Ovary (tissue), 9 donors: ENCODE results near the gene SMIM44. TPM values are rescaled to one million over a fixed set of nuclear protein-coding genes. Genes with fewer than 3 reads are reported as not detected.

Source experiments
- DNase-seq, 5 donors: peaks; one replicate each; pipeline ENCODE4 v3.0.0-alpha.2; 2019 to 2020
- H3K27ac ChIP-seq, 2 donors: fragments of 200-600 bp; one replicate each; pipeline versions ENCODE4 v1.5.1 to v1.8.0; 2019 to 2022
- H3K27me3 ChIP-seq: fragments of 200-600 bp; one replicate; pipeline ENCODE4 v1.8.0; 2022
- H3K36me3 ChIP-seq: fragments of 200-600 bp; sonication (generic); one replicate; pipeline ENCODE4 v1.5.1; 2019
- H3K4me1 ChIP-seq: one replicate; pipeline ENCODE4 v1.8.1; 2013; ENCODE audit warnings: mild to moderate bottlenecking, moderate library complexity; ENCODE audit not compliant: insufficient read depth
- H3K4me3 ChIP-seq: fragments of 200-600 bp; sonication (generic); one replicate; pipeline ENCODE4 v1.5.1; 2017
- H3K9me3 ChIP-seq, 2 donors: fragments of 200-600 bp in 1 of 2; sonication (generic) in 1 of 2; one replicate each; pipeline versions ENCODE4 v1.5.1 to v1.8.1; 2013 to 2019; ENCODE audit warnings: mild to moderate bottlenecking in 1 of 2, moderate library complexity in 1 of 2
- EP300 ChIP-seq: sonication (generic); formaldehyde crosslinking; IDR thresholded peaks from one replicate; pipeline ENCODE4 v1.6.1; 2017; ENCODE audit warnings: antibody characterized with exemption
- POLR2A ChIP-seq: fragments of 450-650 bp; IDR thresholded peaks from one replicate; pipeline ENCODE4 v1.6.1; 2017; ENCODE audit warnings: antibody characterized with exemption, mild to moderate bottlenecking, moderate library complexity
- WGBS, 3 donors: extraction: QIAGEN DNeasy Blood & Tissue Kit in 1 of 3; methylation state at CpG; one replicate each; pipeline versions ENCODE4 v1.1.5 to v1.1.7; 2013 to 2017; 5-methylcytosine and 5-hydroxymethylcytosine counted together
- intact Hi-C, 4 donors: fragments of 100-400 bp; cut with DNase I; formaldehyde crosslinking; loops; one replicate each; pipeline versions ENCODE4 v1.11.0 to v1.15.1; 2022 to 2023
- polyA plus RNA-seq, 2 donors: library from polyadenylated mRNA; stranded (reverse); fragments of 200-250 nt in 1 of 2; fragments of 350-450 nt in 1 of 2; fragmentation: Illumina TruSeq in 1 of 2; extraction: RNeasy Lipid Tissue Mini Kit (QIAGEN cat#74804) in 1 of 2; gene quantifications; one replicate each; pipeline ENCODE4 v1.2.3, GENCODE V29; 2013 to 2014
- total RNA-seq, 7 donors: library from RNA; depleted of rRNA in 2 of 7; stranded (reverse); fragments of >200 nt in 2 of 7; fragmentation: NEBNext Ultra II Directional in 3 of 7; extraction: Animal tissue kit (Norgen Biotek cat#: 25700) in 3 of 7; gene quantifications; one replicate each; pipeline versions ENCODE4 v1.1.0 to v1.2.4, GENCODE V29; 2016 to 2023
- TF ChIP-seq, protein P1 (sequence below), 3 donors: fragments of 450-650 bp in 2 of 3; fragments of 200-600 bp in 1 of 3; IDR thresholded peaks; one replicate each; pipeline versions ENCODE4 v1.5.1 to v1.8.0; 2016 to 2022; ENCODE audit warnings: antibody characterized with exemption in 3 of 3, mild to moderate bottlenecking in 1 of 3
- donor health status: DM: no; HTN: no; CAD: no; lungs with moderate emphysema.
- donor health status: DM: no; HTN: no; CAD: no.
- donor health status: Bipolar disorder and iron deficiency.
- donor health status: DM: yes; HTN: yes; CAD: no.
- donor health status: DM: no; HTN: no; CAD: no.
- donor health status: DM: yes; HTN: yes; CAD: no.

The SMIM44 gene
- total and polyA plus RNA-seq, 9 donors: 0.92 TPM; not detected in 8

- intact Hi-C loops: no loop called here
Measured at GRCh38 chr19:3515891-3516422, 32.7 kb upstream of the SMIM44 start.

DNA sequence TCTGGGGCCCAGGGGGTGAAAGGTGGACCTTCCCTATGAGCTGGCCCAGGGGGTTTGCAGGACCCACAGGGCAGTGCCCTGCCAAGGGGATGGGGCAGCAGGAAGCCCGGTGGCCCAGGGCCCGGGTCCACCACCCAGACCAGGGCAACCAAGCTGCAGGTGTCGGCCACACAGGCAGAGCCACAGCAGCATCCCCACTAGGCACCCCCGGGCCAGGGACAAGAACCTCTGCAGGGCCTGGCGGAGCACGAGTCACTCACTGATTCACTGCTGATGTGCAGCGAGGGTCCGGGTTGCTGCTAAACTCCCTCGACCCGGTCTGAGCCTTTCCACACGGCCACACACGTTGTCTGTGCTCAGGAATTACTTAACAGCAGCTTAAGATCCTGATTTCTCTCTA lies 31.7 kb upstream of the SMIM44 start:
- intact Hi-C loops: no loop called here
- peaks cover 7% of the 10 kb centered on the region for H3K4me1 ChIP-seq
- 75 to 76% (median 76%) methylated on average over 8 to 12 of the region's 12 CpGs for WGBS, 3 donors

More at GRCh38 chr19:3515891-3516422, 32.7 kb upstream of the SMIM44 start:
- TF ChIP-seq EP300: no peak
- TF ChIP-seq POLR2A: no peak
- TF ChIP-seq, protein P1, sequence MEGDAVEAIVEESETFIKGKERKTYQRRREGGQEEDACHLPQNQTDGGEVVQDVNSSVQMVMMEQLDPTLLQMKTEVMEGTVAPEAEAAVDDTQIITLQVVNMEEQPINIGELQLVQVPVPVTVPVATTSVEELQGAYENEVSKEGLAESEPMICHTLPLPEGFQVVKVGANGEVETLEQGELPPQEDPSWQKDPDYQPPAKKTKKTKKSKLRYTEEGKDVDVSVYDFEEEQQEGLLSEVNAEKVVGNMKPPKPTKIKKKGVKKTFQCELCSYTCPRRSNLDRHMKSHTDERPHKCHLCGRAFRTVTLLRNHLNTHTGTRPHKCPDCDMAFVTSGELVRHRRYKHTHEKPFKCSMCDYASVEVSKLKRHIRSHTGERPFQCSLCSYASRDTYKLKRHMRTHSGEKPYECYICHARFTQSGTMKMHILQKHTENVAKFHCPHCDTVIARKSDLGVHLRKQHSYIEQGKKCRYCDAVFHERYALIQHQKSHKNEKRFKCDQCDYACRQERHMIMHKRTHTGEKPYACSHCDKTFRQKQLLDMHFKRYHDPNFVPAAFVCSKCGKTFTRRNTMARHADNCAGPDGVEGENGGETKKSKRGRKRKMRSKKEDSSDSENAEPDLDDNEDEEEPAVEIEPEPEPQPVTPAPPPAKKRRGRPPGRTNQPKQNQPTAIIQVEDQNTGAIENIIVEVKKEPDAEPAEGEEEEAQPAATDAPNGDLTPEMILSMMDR (IDR thresholded peaks at IDR 0.05): no peak
- H3K9me3 ChIP-seq: no peaks in the 10 kb centered on the region
- DNase-seq: no peak
- H3K4me3 ChIP-seq: no peak overlapping the region
- WGBS, 3 donors: 21 to 29% (median 23%) methylated on average over 12 to 15 of the region's 15 CpGs
- peaks cover 7% of the 10 kb centered on the region for H3K4me1 ChIP-seq
- H3K36me3 ChIP-seq: no peaks in the 10 kb centered on the region
- no peaks in the 10 kb centered on the region for H3K27me3 ChIP-seq
- no peak overlapping the region for H3K27ac ChIP-seq

GRCh38 chr19:3513229-3514140 lies 30.2 kb upstream of the SMIM44 start:
- Histone ChIP-seq H3K27me3 (no peaks in the 10 kb centered on the region), H3K9me3 (no peaks in the 10 kb centered on the region), H3K4me1 (peaks cover 8% of the 10 kb centered on the region), H3K27ac (no peak overlapping the region), H3K36me3 (no peaks in the 10 kb centered on the region), H3K4me3 (no peak overlapping the region)
- DNase-seq: peak in 1 of 5 donors; percentile 52
- TF ChIP-seq EP300 (no peak), POLR2A (no peak)
- TF ChIP-seq, protein P1 (IDR thresholded peaks at IDR 0.05): no peak
- intact Hi-C loops: no loop called here
- WGBS, 3 donors: 79 to 84% (median 82%) methylated on average over 22 to 23 of the region's 23 CpGs

More for the DNA sequence above, 31.7 kb upstream of the SMIM44 start:
- Histone ChIP-seq H3K27ac (no peak overlapping the region), H3K4me3 (no peak overlapping the region), H3K9me3 (no peaks in the 10 kb centered on the region), H3K27me3 (no peaks in the 10 kb centered on the region), H3K36me3 (no peaks in the 10 kb centered on the region)
- TF ChIP-seq, protein P1 (IDR thresholded peaks at IDR 0.05): no peak
- TF ChIP-seq POLR2A (no peak), EP300 (no peak)
- no peak for DNase-seq

DNA sequence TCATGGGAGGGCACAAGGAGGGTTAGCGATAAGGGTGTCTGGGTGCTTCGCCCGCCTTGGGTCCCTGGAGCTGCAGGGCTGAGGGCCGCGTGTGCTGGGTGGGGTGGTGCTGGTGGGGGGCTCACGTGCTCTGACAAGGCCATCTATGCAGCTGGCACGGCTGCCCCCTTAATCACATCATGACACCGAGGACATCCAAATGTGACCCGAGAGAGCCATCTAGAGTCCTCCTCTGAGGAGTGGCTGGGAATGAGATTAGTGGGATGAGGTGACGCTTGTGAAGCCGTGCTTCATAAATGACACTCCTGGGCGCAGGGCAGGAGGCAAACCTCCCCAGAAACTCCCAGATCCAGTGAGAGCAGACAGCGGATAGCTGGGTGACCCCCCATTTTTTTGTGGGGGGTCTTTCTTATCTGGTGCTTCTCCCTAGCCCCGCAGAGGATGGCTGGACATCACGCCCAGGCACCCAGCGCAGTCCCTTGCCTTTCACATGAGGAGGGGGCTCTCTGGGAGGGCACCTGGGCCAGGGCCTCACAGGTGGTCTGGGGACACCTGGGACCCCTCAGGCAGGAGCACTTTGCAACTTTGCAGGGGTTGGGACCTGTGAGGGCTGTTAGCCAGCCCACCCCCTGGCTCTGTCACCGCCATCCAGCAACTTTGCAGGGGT lies 29.5 kb upstream of the SMIM44 start:
- TF ChIP-seq EP300: no peak
- TF ChIP-seq POLR2A: no peak
- TF ChIP-seq, protein P1 (IDR thresholded peaks at IDR 0.05): no peak
- Histone ChIP-seq H3K36me3 (no peaks in the 10 kb centered on the region), H3K27ac (no peak overlapping the region), H3K4me1 (peaks cover 10% of the 10 kb centered on the region), H3K4me3 (no peak overlapping the region), H3K9me3 (no peaks in the 10 kb centered on the region), H3K27me3 (no peaks in the 10 kb centered on the region)
- DNase-seq: no peak
- intact Hi-C loops: no loop called here
- WGBS, 3 donors: 88 to 92% (median 89%) methylated on average over 17 of the region's 17 CpGs
